ENCODE measurements around the gene CIDEC. TPM values are rescaled to one million over a fixed set of nuclear protein-coding genes. Genes with fewer than 3 reads are reported as not detected.

CIDEC gene
- total and polyA plus RNA-seq, 2 of the 8 experiments (the other 6 are each of a cell fraction or from before 2014, with no cell fraction given) = not detected

GRCh38 chr3:9897408-9898372 is 17.6 kb upstream of the CIDEC start (continued):
- TF ChIP-seq ATF3 (IDR thresholded peaks at IDR 0.05; ENCODE audit: insufficient read depth, low read depth, low read length) (no peak), CHD2 (IDR thresholded peaks at IDR 0.05; ENCODE audit: low read length) (no peak), SP1 (IDR thresholded peaks at IDR 0.05; ENCODE audit: low read depth, low read length) (no peak), SIN3A (conservative IDR thresholded peaks at IDR 0.05 in 1 of 2, IDR thresholded peaks at IDR 0.05 in 1 of 2; ENCODE audit: low read depth in 1 of 2, low read length in 2 of 2) (no peak), ASH2L (IDR thresholded peaks at IDR 0.05; ENCODE audit: low read length) (no peak), TEAD4 (IDR thresholded peaks at IDR 0.05; ENCODE audit: low read depth, low read length) (no peak), SUZ12 (IDR thresholded peaks at IDR 0.05; ENCODE audit: low read length) (no peak), HDAC2 (IDR thresholded peaks at IDR 0.05; ENCODE audit: borderline replicate concordance in 1 of 2, low read depth in 2 of 2, low read length in 2 of 2) (no peak), PHF8 (conservative IDR thresholded peaks at IDR 0.05; ENCODE audit: low read depth, low read length) (no peak)

All from H1 (cell line).